Measurements from ENCODE around the gene VPS13A. TPM values are rescaled to one million over a fixed set of nuclear protein-coding genes. Genes with fewer than 3 reads are reported as not detected.

Gene VPS13A
- total and polyA plus RNA-seq, 12 donors = 16.2 to 64.0 (median 32.2) TPM

DNA sequence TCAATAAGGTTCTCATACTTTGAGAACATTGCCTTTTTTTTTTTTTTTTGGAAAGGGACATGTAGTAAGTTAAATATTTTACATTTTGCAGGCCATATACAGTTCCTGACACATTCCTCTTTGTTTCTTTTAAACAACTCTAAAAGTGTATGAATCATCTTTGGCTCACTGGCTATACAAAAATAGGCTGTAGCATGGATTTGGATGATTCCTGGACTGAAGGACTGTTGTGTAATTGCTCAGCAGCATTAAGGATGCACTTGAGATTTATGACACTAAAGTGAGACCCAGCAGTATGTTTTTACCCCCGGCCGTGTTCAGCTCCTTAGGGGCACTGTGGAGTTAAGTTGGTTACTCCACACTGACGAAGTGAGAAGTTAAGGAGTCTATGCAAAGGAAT is 41.3 kb downstream of the VPS13A start:
- Histone ChIP-seq H3K4me1 (replicated peaks in 1 of 2) (peaks cover 0 to 5% of the 10 kb centered on the region in 2 donors), H3K9me3 (replicated peaks in 1 of 3) (no peaks in the 10 kb centered on the region), H3K36me3 (replicated peaks in 1 of 2) (peaks cover 0 to 6% of the 10 kb centered on the region in 2 donors), H3K27me3 (no peaks in the 10 kb centered on the region), H3K27ac (peak overlapping the region in 3 of 5 donors; percentile 1 to 22 (median 11)), H3K4me3 (no peak overlapping the region)
- DNase-seq = peak in 1 of 7 donors; percentile 9
- WGBS, 4 donors = 48 to 66% (median 56%) methylated on average over 3 of the region's 3 CpGs
- TF ChIP-seq, protein P1, sequence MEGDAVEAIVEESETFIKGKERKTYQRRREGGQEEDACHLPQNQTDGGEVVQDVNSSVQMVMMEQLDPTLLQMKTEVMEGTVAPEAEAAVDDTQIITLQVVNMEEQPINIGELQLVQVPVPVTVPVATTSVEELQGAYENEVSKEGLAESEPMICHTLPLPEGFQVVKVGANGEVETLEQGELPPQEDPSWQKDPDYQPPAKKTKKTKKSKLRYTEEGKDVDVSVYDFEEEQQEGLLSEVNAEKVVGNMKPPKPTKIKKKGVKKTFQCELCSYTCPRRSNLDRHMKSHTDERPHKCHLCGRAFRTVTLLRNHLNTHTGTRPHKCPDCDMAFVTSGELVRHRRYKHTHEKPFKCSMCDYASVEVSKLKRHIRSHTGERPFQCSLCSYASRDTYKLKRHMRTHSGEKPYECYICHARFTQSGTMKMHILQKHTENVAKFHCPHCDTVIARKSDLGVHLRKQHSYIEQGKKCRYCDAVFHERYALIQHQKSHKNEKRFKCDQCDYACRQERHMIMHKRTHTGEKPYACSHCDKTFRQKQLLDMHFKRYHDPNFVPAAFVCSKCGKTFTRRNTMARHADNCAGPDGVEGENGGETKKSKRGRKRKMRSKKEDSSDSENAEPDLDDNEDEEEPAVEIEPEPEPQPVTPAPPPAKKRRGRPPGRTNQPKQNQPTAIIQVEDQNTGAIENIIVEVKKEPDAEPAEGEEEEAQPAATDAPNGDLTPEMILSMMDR (IDR thresholded peaks at IDR 0.05) = no peak
- no peak for TF ChIP-seq POLR2A (IDR thresholded peaks at IDR 0.05)
- intact Hi-C loops (cut with DNase I) = no loop called here

DNA sequence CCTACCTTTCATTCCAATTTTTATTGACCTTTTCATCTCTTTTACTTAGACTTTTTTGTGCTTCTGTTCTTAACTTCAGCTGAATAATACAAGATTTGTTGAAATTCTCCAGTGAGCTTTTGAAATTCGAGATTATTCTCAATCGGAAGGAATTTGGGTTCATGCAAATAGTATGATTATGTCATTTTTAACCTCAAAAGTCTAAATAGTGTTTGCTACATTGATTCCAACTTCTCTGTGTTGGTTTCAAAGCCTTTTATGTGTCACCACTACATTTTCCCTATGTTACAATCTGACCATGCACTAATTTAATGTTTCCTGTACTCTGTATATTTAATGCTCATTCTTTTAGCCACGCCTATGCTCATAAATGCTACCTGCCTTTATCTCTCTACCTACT is 44.1 kb downstream of the VPS13A start:
- 90 to 94% (median 92%) methylated on average over 3 of the region's 3 CpGs for WGBS, 4 donors
- TF ChIP-seq, protein P1 (IDR thresholded peaks at IDR 0.05) = no peak
- no peak for TF ChIP-seq POLR2A (IDR thresholded peaks at IDR 0.05)
- Histone ChIP-seq H3K27ac (no peak overlapping the region), H3K36me3 (replicated peaks in 1 of 2) (no peaks in the 10 kb centered on the region), H3K4me3 (no peak overlapping the region), H3K27me3 (no peaks in the 10 kb centered on the region), H3K9me3 (replicated peaks in 1 of 3) (no peaks in the 10 kb centered on the region), H3K4me1 (replicated peaks in 1 of 2) (peaks cover 0 to 5% of the 10 kb centered on the region in 2 donors)
- DNase-seq = no peak
- intact Hi-C loops (cut with DNase I) = no loop called here

DNA sequence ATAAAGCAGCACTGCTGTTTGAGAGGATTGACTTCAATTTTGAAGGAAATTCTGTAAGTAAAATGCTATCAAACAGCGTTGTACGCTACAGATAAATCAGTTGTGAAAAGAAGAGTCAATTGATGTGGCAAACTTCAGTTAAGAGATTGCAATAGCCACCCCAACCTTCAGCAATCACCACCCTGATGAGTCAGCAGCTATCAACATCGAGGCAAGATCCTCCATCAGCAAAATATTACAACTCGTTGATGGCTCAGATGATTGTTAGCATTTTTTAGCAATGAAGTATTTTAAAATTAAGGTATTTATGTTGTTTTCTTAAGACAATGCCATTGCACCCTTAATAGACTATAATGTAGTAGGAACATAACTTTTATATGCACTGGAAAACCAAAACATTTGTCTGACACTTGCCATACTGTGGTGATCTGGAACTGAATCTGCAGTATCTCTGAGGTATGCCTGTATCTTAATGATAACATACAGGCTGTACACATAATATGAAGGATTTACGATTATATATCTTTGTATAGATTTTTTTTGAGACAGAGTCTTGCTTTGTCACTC is 47.5 kb downstream of the VPS13A start:
- Histone ChIP-seq H3K4me1 (replicated peaks in 1 of 2) (no peaks in the 10 kb centered on the region), H3K27me3 (no peaks in the 10 kb centered on the region), H3K4me3 (no peak overlapping the region), H3K36me3 (replicated peaks in 1 of 2) (no peaks in the 10 kb centered on the region), H3K9me3 (replicated peaks in 1 of 3) (no peaks in the 10 kb centered on the region), H3K27ac (no peak overlapping the region)
- TF ChIP-seq, protein P1 (IDR thresholded peaks at IDR 0.05) = no peak
- no peak for TF ChIP-seq POLR2A (IDR thresholded peaks at IDR 0.05)
- WGBS, 4 donors = 67 to 78% (median 75%) methylated on average over 5 of the region's 5 CpGs
- intact Hi-C loops (cut with DNase I) = no loop called here
- no peak for DNase-seq

DNA sequence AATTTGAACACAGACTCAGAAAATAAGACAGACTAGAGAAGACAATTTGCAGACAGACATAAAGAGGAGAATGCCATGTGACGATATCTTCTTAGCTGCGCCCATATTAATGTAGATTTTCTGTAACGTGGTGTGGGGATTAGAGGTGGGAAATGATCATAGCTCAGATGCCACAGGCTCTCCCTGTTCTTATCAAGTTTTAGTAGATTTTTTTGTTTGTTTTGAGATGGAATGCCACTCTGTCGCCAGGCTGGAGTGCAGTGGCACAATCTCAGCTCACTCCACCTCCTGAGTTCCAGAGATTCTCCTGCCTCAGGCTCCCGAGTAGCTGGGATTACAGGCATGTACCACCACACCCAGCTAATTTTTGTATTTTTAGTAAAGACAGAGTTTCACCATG is 59.4 kb downstream of the VPS13A start:
- intact Hi-C loops (cut with DNase I) = no loop called here
- DNase-seq = no peak
- H3K36me3 ChIP-seq (replicated peaks in 1 of 2) = no peaks in the 10 kb centered on the region
- H3K4me1 ChIP-seq (replicated peaks in 1 of 2) = no peaks in the 10 kb centered on the region
- no peak overlapping the region for H3K27ac ChIP-seq
- H3K27me3 ChIP-seq = no peaks in the 10 kb centered on the region
- no peak for TF ChIP-seq POLR2A (IDR thresholded peaks at IDR 0.05)
- TF ChIP-seq, protein P1 (IDR thresholded peaks at IDR 0.05) = no peak
- H3K4me3 ChIP-seq = no peak overlapping the region
- 81 to 95% (median 84%) methylated on average over 5 of the region's 5 CpGs for WGBS, 4 donors
- no peaks in the 10 kb centered on the region for H3K9me3 ChIP-seq (replicated peaks in 1 of 3)

All from adrenal gland (tissue), 12 donors.